OCI-LY1 (cell line): ENCODE results near the gene MAT2A.

ENCODE experiments used
- H2AFZ ChIP-seq: fragments of 200-600 bp; sonication (generic), shearing (Covaris generic); 2 replicates; pipeline ENCODE4 v1.6.0; 2014; ENCODE audit warnings: antibody characterized with exemption, mild to moderate bottlenecking, low read length
- H3F3A ChIP-seq: fragments of 200-600 bp; sonication (generic), shearing (Covaris generic); 2 replicates; pipeline ENCODE4 v1.6.0; 2014; ENCODE audit warnings: mild to moderate bottlenecking, antibody characterized with exemption, low read length, moderate library complexity; ENCODE audit not compliant: insufficient read depth
- H3K27ac ChIP-seq: fragments of 200-600 bp; sonication (generic); 2 replicates; pipeline ENCODE4 v1.5.1; 2014; ENCODE audit warnings: low read length, mixed run types, mild to moderate bottlenecking, low read depth; ENCODE audit not compliant: poor library complexity, severe bottlenecking
- H3K27me3 ChIP-seq: fragments of 200-600 bp; sonication (generic); 2 replicates; pipeline ENCODE4 v1.6.0; 2014; ENCODE audit warnings: antibody characterized with exemption, mild to moderate bottlenecking, low read length, moderate library complexity; ENCODE audit not compliant: insufficient read depth
- H3K36me3 ChIP-seq: fragments of 200-600 bp; sonication (generic); 2 replicates; pipeline ENCODE4 v1.6.1; 2014; ENCODE audit warnings: mild to moderate bottlenecking, antibody characterized with exemption, low read length, moderate library complexity, mixed read lengths; ENCODE audit not compliant: insufficient read depth
- H3K4me1 ChIP-seq: fragments of 200-600 bp; sonication (generic); 2 replicates; pipeline ENCODE4 v1.5.1; 2014; ENCODE audit warnings: mild to moderate bottlenecking, low read length, moderate library complexity; ENCODE audit not compliant: insufficient read depth, severe bottlenecking
- H3K4me2 ChIP-seq: fragments of 200-600 bp; sonication (generic), shearing (Covaris generic); 2 replicates; pipeline ENCODE4 v1.6.1; 2014; ENCODE audit warnings: low read length
- H3K4me3 ChIP-seq: fragments of 200-600 bp; sonication (generic); 2 replicates; pipeline ENCODE4 v1.5.1; 2014; ENCODE audit warnings: low read length, low read depth, mild to moderate bottlenecking, mixed read lengths; ENCODE audit not compliant: poor library complexity, severe bottlenecking
- H3K79me2 ChIP-seq: fragments of 200-600 bp; shearing (Covaris generic); 2 replicates; pipeline ENCODE4 v1.6.1; 2016; ENCODE audit warnings: mixed run types, low read length, mixed read lengths; ENCODE audit not compliant: insufficient read depth
- H3K9ac ChIP-seq: fragments of 200-600 bp; sonication (generic), shearing (Covaris generic); 2 replicates; pipeline ENCODE4 v1.6.1; 2014; ENCODE audit warnings: mild to moderate bottlenecking, low read length, mixed read lengths
- H3K9me2 ChIP-seq: fragments of 200-600 bp; sonication (generic), shearing (Covaris generic); 2 replicates; pipeline ENCODE4 v1.6.1; 2014; ENCODE audit warnings: low read depth, mild to moderate bottlenecking, low read length, mixed read lengths
- H3K9me3 ChIP-seq: fragments of 200-600 bp; shearing (Covaris generic); 2 replicates; pipeline ENCODE4 v1.6.1; 2014; ENCODE audit warnings: low read length, mixed read lengths
- H4K20me1 ChIP-seq: fragments of 200-600 bp; sonication (generic), shearing (Covaris generic); 2 replicates; pipeline ENCODE4 v1.6.0; 2016; ENCODE audit warnings: mild to moderate bottlenecking, low read length; ENCODE audit not compliant: insufficient read depth
- CTCF ChIP-seq: fragments of 200-600 bp; sonication (generic), shearing (Covaris generic); IDR thresholded peaks from 2 replicates; pipeline ENCODE4 v1.5.1; 2017; ENCODE audit warnings: mild to moderate bottlenecking, antibody characterized with exemption, low read length, moderate library complexity, mixed read lengths
- EZH2 ChIP-seq: fragments of 200-600 bp; sonication (generic), shearing (Covaris generic); IDR thresholded peaks from 2 replicates; pipeline ENCODE4 v1.8.0; 2017; ENCODE audit warnings: borderline replicate concordance, mixed run types, mild to moderate bottlenecking, antibody characterized with exemption, low read length, moderate library complexity, mixed read lengths

Gene MAT2A

GRCh38 chr2:85505551-85506238 is 33.3 kb upstream of the MAT2A start:
- H3F3A ChIP-seq: no peaks in the 10 kb centered on the region
- no peak overlapping the region for H3K27ac ChIP-seq
- no peak for TF ChIP-seq CTCF
- no peak for TF ChIP-seq EZH2
- H3K9me2 ChIP-seq: no peaks in the 10 kb centered on the region
- no peaks in the 10 kb centered on the region for H3K79me2 ChIP-seq
- no peaks in the 10 kb centered on the region for H3K9me3 ChIP-seq
- H3K4me3 ChIP-seq: no peak overlapping the region
- H3K27me3 ChIP-seq: no peaks in the 10 kb centered on the region
- no peaks in the 10 kb centered on the region for H4K20me1 ChIP-seq
- no peak overlapping the region for H2AFZ ChIP-seq
- H3K4me2 ChIP-seq: no peak overlapping the region
- H3K36me3 ChIP-seq: no peaks in the 10 kb centered on the region
- H3K9ac ChIP-seq: no peak overlapping the region
- no peaks in the 10 kb centered on the region for H3K4me1 ChIP-seq

- H3F3A ChIP-seq: no peaks in the 10 kb centered on the region
- no peaks in the 10 kb centered on the region for H3K9me3 ChIP-seq
- H3K36me3 ChIP-seq: no peaks in the 10 kb centered on the region
- H3K27ac ChIP-seq: no peak overlapping the region
- no peaks in the 10 kb centered on the region for H3K27me3 ChIP-seq
- no peak overlapping the region for H3K9ac ChIP-seq
- no peaks in the 10 kb centered on the region for H3K9me2 ChIP-seq
- H3K4me1 ChIP-seq: no peaks in the 10 kb centered on the region
- no peak overlapping the region for H3K4me2 ChIP-seq
- no peaks in the 10 kb centered on the region for H3K79me2 ChIP-seq
- TF ChIP-seq EZH2 (no peak), CTCF (no peak)
- H2AFZ ChIP-seq: no peak overlapping the region
- H3K4me3 ChIP-seq: no peak overlapping the region
- no peaks in the 10 kb centered on the region for H4K20me1 ChIP-seq
These were observed 32.2 kb upstream of the MAT2A start for GRCh38 chr2:85506768-85507181.

- H3K9ac ChIP-seq: no peak overlapping the region
- H3K4me2 ChIP-seq: no peak overlapping the region
- no peaks in the 10 kb centered on the region for H3K36me3 ChIP-seq
- H3K27me3 ChIP-seq: no peaks in the 10 kb centered on the region
- no peak overlapping the region for H3K4me3 ChIP-seq
- H3K4me1 ChIP-seq: no peaks in the 10 kb centered on the region
- H3K9me3 ChIP-seq: no peaks in the 10 kb centered on the region
- H4K20me1 ChIP-seq: no peaks in the 10 kb centered on the region
- no peak overlapping the region for H2AFZ ChIP-seq
- no peak for TF ChIP-seq CTCF
- TF ChIP-seq EZH2: no peak
- H3K9me2 ChIP-seq: no peaks in the 10 kb centered on the region
- no peaks in the 10 kb centered on the region for H3F3A ChIP-seq
- no peaks in the 10 kb centered on the region for H3K79me2 ChIP-seq
- no peak overlapping the region for H3K27ac ChIP-seq
These were observed 27.8 kb upstream of the MAT2A start for GRCh38 chr2:85511008-85511811.
